GM19452 (cell line): ENCODE measurements around the gene AP5S1.
"Not testable (repeated sequence)": the region's sequence is repeated elsewhere in the genome, so short reads cannot be mapped to it uniquely, and the experiment has no call there.

Source experiments
- ATAC-seq: cut with Tn5 transposase; IDR thresholded peaks from one replicate; pipeline ENCODE4 v1.9.1; 2021; ENCODE audit not compliant: unreplicated experiment

The AP5S1 gene

DNA sequence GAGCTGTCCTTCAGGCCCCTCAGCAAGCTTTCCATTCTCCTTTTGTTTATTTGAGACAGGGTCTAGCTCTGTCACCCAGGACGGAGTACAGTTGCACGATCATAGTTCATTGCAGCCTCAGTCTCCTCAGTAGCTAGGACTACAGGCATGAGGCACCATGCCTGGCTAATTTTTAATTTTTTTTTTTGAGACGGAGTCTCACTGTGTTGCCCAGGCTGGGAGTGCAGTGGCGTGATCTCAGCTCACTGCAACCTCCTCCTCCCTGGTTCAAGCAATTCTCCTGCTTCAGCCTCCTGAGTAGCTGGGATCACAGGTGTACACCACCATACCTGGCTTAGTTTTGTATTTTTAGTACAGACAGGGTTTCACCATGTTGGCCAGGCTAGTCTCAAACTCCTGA, 31.1 kb upstream of the AP5S1 start:
- not testable (repeated sequence) for ATAC-seq

DNA sequence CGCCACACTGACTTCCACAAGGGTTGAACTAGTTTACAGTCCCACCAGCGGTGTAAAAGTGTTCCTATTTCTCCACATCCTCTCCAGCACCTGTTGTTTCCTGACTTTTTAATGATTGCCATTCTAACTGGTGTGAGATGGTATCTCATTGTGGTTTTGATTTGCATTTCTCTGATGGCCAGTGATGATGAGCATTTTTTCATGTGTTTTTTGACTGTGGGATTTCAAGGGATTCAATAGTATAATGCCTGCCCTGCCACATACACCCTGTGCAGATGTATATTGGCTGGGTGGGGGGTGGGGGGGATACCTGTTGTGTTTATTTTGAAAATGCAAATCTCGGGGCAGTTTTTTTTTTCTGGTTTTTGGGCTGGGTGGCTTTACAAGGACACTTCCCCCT, 26.2 kb upstream of the AP5S1 start:
- ATAC-seq: not testable (repeated sequence)

DNA sequence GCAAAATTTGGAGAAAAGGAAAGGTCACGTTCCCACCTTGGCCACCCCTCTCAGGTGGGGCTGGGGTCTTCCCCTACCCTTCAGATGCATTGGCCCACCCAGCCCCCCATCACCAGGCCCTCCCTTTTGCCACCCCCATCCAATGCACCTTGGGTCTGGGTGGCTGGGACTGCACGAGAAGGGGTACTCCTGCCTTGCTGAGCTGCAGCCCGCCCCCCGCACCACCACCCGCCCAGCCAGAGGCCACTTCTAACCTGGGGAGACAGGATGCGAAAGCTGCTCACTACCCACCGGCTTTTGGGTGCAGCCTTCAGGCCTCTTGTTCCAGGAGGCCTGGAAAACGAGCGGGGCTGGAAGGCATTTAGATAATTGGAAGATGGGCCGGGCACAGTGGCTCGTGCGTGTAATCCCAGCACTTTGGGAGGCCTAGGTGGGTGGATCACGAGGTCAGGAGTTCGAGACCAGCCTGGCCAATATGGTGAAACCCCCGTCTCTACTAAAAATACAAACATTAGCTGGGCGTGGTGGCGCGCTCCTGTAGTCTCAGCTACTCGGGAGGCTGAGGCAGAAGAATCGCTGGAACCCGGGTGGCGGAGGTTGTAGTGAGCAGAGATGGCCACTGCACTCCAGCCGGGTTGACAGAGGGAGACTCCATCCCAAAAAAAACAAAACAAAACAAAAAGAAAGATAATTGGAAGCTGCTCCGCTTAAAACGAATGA, 25.5 kb upstream of the AP5S1 start:
- ATAC-seq: no peak

DNA sequence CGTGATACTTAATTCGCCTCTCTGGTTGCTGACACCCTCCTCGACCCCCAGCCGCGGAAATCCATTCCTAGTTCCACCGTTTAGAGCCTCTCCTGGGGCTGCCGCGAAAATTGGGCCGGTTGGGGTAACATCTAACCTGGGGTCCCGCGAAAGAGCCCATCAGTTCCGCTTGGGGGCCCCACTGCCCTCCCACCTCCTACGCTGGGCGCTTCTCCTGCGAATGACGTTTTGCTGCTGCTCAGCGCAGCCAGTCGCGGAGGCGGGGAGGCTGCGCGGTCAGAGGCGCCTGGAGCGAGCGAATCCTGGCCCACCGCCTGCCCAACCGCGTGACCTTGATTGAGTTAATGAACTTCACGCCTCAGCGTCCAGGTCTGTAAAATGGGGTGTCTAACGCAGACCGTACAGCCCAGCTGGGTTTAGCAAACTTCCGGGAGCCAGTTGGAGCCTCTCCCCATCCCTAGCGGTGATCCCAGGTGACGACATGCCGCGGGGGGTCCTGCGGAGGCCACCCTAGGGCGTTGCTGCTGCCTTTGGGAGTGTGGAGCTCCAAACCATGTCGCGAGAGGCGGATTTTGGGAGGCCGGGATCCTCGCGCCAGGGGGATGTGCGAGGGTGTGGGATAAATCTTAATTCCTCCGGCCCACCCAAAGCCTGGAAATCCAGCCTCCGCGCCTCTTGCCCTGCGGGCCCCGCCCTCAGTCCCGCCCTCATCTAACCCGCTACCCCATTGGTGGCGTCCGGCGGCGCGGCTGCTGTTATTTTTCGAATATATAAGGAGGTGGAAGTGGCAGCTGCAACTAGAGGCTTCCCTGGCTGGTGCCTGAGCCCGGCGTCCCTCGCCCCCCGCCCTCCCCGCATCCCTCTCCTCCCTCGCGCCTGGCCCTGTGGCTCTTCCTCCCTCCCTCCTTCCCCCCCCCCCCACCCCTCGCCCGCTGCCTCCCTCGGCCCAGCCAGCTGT, 24.6 kb upstream of the AP5S1 start, which contains the start of gene CDC25B:
Gene CDC25B (plus strand): TSS at position 800 of the 958 bp plus-strand sequence. CDS start 222 bp downstream, outside the sequence.
- ATAC-seq: peak; percentile 62

DNA sequence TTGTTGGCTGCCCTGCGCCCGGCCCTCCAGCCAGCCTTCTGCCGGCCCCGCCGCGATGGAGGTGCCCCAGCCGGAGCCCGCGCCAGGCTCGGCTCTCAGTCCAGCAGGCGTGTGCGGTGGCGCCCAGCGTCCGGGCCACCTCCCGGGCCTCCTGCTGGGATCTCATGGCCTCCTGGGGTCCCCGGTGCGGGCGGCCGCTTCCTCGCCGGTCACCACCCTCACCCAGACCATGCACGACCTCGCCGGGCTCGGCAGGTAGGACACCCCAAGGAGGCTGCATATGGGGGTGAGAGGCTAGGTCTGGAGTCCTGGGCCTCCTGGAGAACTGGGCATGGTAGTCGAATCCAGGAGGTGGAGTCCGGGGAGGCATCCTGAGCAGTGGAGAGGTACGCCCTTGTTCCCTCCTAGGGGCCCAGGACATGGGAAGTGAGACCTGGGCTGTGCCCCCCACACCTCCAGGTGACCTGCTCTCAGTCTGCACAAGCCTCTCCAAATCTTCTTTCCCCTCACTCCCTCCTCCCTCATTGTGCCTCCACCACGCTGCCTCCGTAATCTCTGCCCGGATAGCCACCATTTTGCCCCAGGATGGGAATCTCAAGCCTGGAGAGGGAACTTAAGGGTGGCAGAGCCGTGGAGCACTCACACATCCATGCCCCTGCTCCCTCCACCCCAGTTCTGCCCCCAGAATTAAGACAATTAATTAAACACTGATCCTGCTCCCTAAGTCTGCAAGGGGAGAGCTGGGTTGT, 23.7 kb upstream of the AP5S1 start:
- peak; percentile 4 for ATAC-seq

DNA sequence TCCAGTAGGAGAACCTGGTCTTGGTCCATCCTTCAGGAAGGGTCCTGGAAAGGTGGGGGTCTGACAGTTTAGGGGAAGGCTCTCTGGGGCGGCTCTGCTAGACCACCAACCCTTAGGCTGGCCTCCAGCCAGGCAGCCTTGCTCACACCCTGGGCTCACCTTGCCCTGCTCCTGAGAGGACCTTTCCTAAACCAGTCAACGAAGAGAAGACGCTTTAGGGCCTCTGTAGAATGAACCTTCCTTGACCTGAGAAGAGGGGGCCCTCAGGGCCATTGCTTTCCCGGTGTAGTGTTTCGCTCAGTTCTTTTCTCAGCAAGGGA, 23.2 kb upstream of the AP5S1 start:
- ATAC-seq: no peak

DNA sequence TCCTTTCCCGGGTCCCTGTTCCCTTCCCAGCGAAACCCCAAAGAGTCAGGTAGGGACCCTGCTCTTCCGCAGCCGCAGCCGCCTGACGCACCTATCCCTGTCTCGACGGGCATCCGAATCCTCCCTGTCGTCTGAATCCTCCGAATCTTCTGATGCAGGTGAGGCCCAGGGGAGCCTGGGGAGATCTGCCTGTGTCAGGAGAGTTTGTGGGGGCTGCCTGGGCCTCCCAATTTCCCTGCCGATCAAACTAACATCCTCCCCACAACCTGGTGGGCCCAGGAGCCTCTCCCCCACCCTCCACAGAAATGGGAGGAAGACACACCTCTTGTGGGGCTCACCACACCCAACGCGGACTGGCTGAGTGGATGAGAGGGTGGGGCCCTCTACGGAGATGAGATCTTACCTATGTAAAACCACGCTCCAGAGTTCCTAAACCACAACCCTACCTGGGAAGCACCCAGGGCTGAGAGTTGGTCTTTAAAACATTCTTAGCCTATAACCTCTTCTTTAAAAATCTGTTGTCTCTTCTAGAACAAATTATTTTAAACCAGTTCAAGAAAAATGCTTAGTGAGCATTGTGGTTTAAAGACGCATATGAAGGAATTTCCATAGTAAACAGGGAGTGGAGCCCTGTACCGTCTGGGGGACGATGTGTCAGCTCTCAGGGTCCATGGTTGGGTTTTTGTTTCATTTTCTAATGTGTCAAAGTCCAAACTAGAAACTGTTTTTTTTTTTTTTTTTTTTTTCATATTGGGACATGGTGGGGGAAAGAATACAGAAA, 22.6 kb upstream of the AP5S1 start:
- no peak for ATAC-seq

DNA sequence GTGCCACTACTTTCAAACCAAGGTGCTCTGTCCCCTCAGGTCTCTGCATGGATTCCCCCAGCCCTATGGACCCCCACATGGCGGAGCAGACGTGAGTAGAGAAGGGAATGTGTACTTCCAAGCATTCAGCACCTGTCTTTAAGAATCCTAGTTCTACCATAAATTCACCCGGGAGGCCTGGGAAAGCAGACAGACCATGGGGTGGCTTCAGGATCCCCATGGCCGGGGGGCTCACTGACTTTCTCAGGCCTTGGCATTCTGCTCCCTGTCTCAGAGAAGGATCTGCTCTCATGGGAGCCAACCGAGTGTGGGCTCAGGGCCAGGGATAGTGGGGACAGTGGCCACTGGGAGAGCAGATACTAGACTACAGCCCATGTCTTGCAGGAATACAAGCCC, 22.0 kb upstream of the AP5S1 start:
- no peak for ATAC-seq

DNA sequence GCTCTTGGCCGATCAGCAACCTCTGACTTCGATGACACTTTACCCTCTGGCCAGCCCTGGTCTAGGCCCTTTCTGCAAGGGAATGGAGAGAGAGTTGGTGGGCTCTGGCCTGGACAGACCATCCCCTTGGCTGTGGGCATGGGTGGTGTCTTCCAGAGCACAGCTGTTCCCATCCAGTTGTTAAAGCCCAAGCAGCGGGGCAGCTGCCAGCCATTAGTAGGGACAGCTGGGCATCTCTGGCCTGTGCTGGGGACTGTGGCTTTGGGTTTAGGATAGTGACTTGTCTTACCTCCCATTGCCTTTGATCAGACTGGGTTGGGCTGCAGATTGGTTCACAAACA, 21.5 kb upstream of the AP5S1 start:
- ATAC-seq: no peak

DNA sequence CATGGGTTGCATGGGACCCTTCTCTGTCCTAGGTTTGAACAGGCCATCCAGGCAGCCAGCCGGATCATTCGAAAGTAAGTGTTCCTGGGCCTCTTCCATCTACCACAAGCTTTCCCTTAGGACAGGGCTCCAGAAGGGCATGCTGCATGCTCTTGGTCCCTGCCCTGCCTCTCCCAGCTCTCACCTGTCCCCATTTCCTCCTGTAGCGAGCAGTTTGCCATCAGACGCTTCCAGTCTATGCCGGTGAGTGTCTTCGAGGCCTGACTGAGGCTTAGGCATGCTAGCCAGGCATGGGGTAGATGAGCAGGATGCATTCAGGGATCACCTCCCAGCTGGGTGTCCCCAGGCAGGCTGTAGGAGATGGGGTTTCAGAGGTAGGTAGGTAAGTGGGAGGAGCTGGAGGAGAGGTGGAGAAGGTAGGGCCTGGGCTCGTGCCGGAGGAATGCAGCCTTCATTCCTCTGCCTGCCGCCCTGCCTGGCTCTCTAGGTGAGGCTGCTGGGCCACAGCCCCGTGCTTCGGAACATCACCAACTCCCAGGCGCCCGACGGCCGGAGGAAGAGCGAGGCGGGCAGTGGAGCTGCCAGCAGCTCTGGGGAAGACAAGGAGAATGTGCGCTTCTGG, 20.0 kb upstream of the AP5S1 start:
- ATAC-seq: no peak

DNA sequence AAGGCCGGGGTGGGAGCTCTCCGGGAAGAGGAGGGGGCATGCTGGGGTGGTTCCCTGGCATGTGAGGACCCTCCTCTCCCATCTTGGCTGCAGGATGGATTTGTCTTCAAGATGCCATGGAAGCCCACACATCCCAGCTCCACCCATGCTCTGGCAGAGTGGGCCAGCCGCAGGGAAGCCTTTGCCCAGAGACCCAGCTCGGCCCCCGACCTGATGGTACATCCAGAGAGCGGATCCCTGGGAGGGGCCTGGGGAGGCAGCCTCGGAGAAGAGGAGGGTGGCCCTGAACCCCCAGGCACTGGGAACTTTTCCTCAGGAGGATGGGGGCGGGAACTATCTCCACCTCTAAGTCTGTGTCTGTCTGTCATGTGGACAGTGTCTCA, 19.5 kb upstream of the AP5S1 start:
- no peak for ATAC-seq

DNA sequence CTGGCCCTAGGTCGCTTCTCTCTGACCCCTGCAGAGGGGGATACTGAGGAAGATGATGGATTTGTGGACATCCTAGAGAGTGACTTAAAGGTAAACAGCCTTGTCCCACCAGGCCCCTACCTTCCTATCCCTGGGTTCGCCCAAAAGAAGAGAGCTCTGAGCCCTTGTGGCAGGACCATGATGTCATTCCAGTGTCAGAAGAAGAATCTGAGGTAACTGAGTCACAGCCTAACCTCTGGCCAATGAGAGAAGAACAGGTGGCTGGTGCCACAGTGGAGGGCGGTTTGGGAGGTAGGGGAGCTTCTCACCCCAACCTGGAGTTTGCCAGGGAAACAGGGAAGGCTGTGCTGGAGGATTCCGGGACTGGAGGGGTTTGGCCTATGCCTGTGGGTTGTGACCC, 19.0 kb upstream of the AP5S1 start:
- ATAC-seq: no peak

DNA sequence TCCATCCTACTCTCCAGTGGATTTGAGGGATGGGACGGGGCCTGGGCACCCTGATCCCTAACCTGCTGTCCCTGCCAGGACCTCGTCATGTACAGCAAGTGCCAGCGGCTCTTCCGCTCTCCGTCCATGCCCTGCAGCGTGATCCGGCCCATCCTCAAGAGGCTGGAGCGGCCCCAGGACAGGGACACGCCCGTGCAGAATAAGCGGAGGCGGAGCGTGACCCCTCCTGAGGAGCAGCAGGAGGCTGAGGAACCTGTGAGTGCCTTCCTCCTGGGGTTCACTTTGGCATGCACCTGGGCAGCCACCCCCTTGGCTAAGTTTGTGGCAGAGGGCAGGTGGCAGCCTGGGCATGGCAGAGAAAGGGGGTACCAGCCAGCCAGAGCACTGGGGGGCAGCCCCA, 18.5 kb upstream of the AP5S1 start:
- ATAC-seq: no peak

DNA sequence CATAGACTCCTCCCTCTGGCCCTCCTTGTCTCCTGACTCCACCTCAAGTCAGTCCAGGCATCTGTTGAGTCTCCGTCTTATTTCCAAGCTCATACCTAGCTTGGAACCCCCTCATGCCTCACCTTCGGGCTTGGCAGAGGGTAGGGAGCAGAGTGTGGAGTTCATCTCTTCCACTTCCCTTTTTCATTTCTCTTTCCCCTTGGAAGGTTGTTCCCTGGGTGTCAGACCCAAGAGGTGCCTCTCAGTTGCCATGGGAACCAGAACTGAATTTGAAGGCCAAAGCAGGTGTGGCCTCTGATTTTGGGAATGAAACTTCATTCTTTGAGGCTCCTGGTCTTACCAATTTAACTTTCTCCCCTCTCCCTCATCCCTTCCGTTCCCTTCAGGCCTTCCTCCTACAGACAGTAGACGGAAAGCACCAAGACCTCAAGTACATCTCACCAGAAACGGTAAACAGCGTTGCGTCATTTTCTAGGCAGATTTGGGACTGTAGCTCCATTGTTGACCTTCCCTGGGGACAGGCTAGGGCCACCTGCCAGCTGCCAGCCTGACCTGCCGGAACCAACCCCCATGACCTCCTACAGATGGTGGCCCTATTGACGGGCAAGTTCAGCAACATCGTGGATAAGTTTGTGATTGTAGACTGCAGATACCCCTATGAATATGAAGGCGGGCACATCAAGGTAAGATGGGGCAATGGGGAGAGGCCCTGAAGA, 17.7 kb upstream of the AP5S1 start:
- no peak for ATAC-seq

DNA sequence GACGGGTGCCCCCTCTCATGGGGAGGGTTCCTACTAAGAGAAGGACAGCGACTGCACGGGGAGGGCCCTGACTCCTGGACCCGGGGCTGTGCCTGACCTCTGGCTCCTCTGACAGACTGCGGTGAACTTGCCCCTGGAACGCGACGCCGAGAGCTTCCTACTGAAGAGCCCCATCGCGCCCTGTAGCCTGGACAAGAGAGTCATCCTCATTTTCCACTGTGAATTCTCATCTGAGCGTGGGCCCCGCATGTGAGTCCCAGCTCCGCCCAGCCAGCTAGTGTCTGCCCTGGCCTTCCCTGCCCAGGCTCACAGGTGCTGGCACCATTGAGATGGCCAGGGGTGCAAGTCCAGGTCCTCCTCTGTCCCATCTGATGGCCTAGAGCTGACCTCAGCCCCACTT, 17.1 kb upstream of the AP5S1 start:
- ATAC-seq: no peak

DNA sequence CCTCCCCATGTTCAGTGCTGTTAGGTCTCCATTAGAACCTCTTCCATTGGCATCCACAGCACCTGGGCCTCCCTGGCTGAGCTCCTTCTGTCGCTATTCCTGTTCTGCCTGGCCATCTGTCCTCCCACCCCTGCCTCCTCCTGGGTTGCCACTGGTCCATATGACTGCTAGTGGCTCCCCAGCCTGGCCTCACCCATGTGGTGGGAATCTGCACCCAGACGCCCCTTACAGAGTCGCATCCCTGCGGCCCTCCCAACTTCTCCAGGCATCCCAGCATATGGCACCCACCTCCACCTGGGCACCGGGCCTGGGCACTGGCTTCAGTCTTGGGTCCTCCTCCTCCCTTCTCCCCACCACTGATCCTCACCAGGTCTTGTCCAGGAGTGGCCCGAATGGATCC, 16.5 kb upstream of the AP5S1 start:
- no peak for ATAC-seq

DNA sequence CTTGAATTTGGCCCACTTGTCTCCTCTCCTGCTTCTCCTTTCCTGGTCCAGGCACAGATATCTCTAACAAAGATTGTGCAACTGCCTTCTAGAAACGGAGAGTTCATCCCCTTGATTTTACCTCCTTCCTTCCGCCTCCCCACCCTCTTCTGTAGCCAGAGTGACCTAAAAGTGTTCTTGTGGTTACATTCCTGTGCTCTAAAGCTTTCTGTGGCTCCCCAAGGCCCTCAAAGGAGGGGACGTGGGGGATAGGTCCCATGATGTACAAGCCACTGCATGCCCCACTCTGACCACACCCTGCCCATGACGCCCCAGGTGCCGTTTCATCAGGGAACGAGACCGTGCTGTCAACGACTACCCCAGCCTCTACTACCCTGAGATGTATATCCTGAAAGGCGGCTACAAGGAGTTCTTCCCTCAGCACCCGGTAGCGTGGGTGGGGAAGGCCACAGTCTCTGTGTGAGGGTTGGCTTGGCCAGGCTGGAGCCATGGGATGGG, 16.0 kb upstream of the AP5S1 start:
- no peak for ATAC-seq

DNA sequence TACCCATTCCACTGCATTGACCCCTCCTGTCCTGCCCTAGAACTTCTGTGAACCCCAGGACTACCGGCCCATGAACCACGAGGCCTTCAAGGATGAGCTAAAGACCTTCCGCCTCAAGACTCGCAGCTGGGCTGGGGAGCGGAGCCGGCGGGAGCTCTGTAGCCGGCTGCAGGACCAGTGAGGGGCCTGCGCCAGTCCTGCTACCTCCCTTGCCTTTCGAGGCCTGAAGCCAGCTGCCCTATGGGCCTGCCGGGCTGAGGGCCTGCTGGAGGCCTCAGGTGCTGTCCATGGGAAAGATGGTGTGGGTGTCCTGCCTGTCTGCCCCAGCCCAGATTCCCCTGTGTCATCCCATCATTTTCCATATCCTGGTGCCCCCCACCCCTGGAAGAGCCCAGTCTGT, 15.6 kb upstream of the AP5S1 start:
- no peak for ATAC-seq

DNA sequence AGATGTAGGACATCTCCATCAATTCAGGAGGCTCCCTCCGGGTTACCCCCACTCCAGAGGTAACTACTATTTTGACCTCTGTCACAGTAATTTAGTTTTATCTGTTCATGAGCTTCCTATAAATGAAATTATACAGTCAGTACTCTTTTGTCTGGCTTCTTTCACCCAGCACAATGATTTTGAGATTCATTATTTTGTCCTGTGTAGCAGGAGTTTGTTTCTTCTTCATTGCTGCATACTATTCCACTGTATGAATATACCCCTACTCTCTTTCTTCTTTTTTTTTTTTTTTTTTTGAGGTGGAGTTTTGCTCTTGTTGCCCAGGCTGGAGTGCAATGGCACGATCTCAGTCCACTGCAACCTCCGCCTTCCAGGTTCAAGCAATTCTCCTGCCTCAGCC, 11.8 kb upstream of the AP5S1 start:
- ATAC-seq: no peak
